Activated naive CD8-positive, alpha-beta T cell treated with anti-CD3 and anti-CD28 coated beads, Interleukin-2, amount 50 U/mL, for 24 hours (primary cell): Measurements from ENCODE around the gene HIVEP3.

Source experiments
- ATAC-seq: fragments of 150-1000 bp; cut with Tn5 transposase; one replicate; pipeline ENCODE4 v1.10.0; 2021
- DNase-seq: peaks from one replicate; pipeline ENCODE4 v3.0.0; 2021
- H3K27ac Mint-ChIP-seq: one replicate; pipeline ENCODE4 v1.8.0; 2021; ENCODE audit warnings: mild to moderate bottlenecking, mixed read lengths
- H3K27me3 Mint-ChIP-seq: one replicate; pipeline ENCODE4 v1.8.0; 2021; ENCODE audit warnings: mixed read lengths
- H3K36me3 Mint-ChIP-seq: one replicate; pipeline ENCODE4 v1.8.0; 2021; ENCODE audit warnings: low read depth, mixed read lengths
- H3K4me1 Mint-ChIP-seq: one replicate; pipeline ENCODE4 v1.8.0; 2021; ENCODE audit warnings: mixed read lengths
- H3K4me3 Mint-ChIP-seq: one replicate; pipeline ENCODE4 v1.8.0; 2021; ENCODE audit warnings: mild to moderate bottlenecking, moderate library complexity, mixed read lengths
- H3K9me3 Mint-ChIP-seq: one replicate; pipeline ENCODE4 v1.8.0; 2021; ENCODE audit warnings: mixed read lengths

The HIVEP3 gene

GRCh38 chr1:41658431-41659158, 260.1 kb downstream of the HIVEP3 start:
- Mint-ChIP-seq H3K27me3 (no peaks in the 10 kb centered on the region), H3K27ac (peak overlapping the region; percentile 85), H3K9me3 (no peaks in the 10 kb centered on the region), H3K36me3 (peaks cover 68% of the 10 kb centered on the region), H3K4me3 (peak overlapping the region; percentile 85), H3K4me1 (peaks cover 83% of the 10 kb centered on the region)
- ATAC-seq = no peak
- DNase-seq = no peak

GRCh38 chr1:41657679-41658295, 260.9 kb downstream of the HIVEP3 start:
- Mint-ChIP-seq H3K4me3 (peak overlapping the region; percentile 85), H3K36me3 (peaks cover 70% of the 10 kb centered on the region), H3K27me3 (no peaks in the 10 kb centered on the region), H3K4me1 (peaks cover 84% of the 10 kb centered on the region), H3K27ac (peak overlapping the region; percentile 85), H3K9me3 (no peaks in the 10 kb centered on the region)
- no peak for ATAC-seq
- no peak for DNase-seq

GRCh38 chr1:41656825-41657500, 261.8 kb downstream of the HIVEP3 start:
- H3K27ac Mint-ChIP-seq = peak overlapping the region; percentile 50
- no peaks in the 10 kb centered on the region for H3K27me3 Mint-ChIP-seq
- H3K4me1 Mint-ChIP-seq = peaks cover 92% of the 10 kb centered on the region
- ATAC-seq = no peak
- peak overlapping the region; percentile 58 for H3K4me3 Mint-ChIP-seq
- no peaks in the 10 kb centered on the region for H3K9me3 Mint-ChIP-seq
- no peak for DNase-seq
- H3K36me3 Mint-ChIP-seq = peaks cover 73% of the 10 kb centered on the region

- Mint-ChIP-seq H3K27me3 (no peaks in the 10 kb centered on the region), H3K9me3 (no peaks in the 10 kb centered on the region), H3K27ac (peak overlapping the region; percentile 75), H3K4me3 (peak overlapping the region; percentile 58), H3K4me1 (peaks cover 97% of the 10 kb centered on the region), H3K36me3 (peaks cover 68% of the 10 kb centered on the region)
- no peak for DNase-seq
- ATAC-seq = no peak
Measured at GRCh38 chr1:41656068-41656467, 262.7 kb downstream of the HIVEP3 start.

- no peak for ATAC-seq
Measured at GRCh38 chr1:41655632-41656031, 263.1 kb downstream of the HIVEP3 start.

GRCh38 chr1:41653574-41653973, 265.1 kb downstream of the HIVEP3 start:
- Mint-ChIP-seq H3K4me1 (peaks cover 96% of the 10 kb centered on the region), H3K27ac (peak overlapping the region; percentile 22), H3K9me3 (no peaks in the 10 kb centered on the region), H3K27me3 (no peaks in the 10 kb centered on the region), H3K36me3 (peaks cover 63% of the 10 kb centered on the region), H3K4me3 (no peak overlapping the region)
- no peak for DNase-seq
- peak; percentile 22 for ATAC-seq

More at GRCh38 chr1:41655632-41656031, 263.1 kb downstream of the HIVEP3 start:
- H3K27me3 Mint-ChIP-seq = no peaks in the 10 kb centered on the region
- no peak overlapping the region for H3K4me3 Mint-ChIP-seq
- no peaks in the 10 kb centered on the region for H3K9me3 Mint-ChIP-seq
- DNase-seq = no peak
- peaks cover 97% of the 10 kb centered on the region for H3K4me1 Mint-ChIP-seq
- peak overlapping the region; percentile 75 for H3K27ac Mint-ChIP-seq
- peaks cover 67% of the 10 kb centered on the region for H3K36me3 Mint-ChIP-seq

- no peaks in the 10 kb centered on the region for H3K27me3 Mint-ChIP-seq
- peaks cover 92% of the 10 kb centered on the region for H3K4me1 Mint-ChIP-seq
- no peak for DNase-seq
- ATAC-seq = no peak
- no peaks in the 10 kb centered on the region for H3K9me3 Mint-ChIP-seq
- H3K36me3 Mint-ChIP-seq = peaks cover 63% of the 10 kb centered on the region
- H3K27ac Mint-ChIP-seq = no peak overlapping the region
- no peak overlapping the region for H3K4me3 Mint-ChIP-seq
Measured at GRCh38 chr1:41652384-41653265, 266.1 kb downstream of the HIVEP3 start.

- no peak for DNase-seq
- H3K4me3 Mint-ChIP-seq = peak overlapping the region; percentile 28
- no peaks in the 10 kb centered on the region for H3K9me3 Mint-ChIP-seq
- peaks cover 53% of the 10 kb centered on the region for H3K36me3 Mint-ChIP-seq
- H3K27ac Mint-ChIP-seq = peak overlapping the region; percentile 80
- H3K27me3 Mint-ChIP-seq = no peaks in the 10 kb centered on the region
- peak; percentile 39 for ATAC-seq
- peaks cover 88% of the 10 kb centered on the region for H3K4me1 Mint-ChIP-seq
Measured at GRCh38 chr1:41650028-41650880, 268.5 kb downstream of the HIVEP3 start.

GRCh38 chr1:41649396-41650027, 269.2 kb downstream of the HIVEP3 start:
- Mint-ChIP-seq H3K9me3 (no peaks in the 10 kb centered on the region), H3K4me1 (peaks cover 81% of the 10 kb centered on the region), H3K36me3 (peaks cover 47% of the 10 kb centered on the region), H3K4me3 (no peak overlapping the region), H3K27me3 (no peaks in the 10 kb centered on the region), H3K27ac (peak overlapping the region; percentile 80)
- no peak for DNase-seq
- no peak for ATAC-seq

GRCh38 chr1:41648844-41649243, 269.9 kb downstream of the HIVEP3 start:
- Mint-ChIP-seq H3K4me1 (peaks cover 74% of the 10 kb centered on the region), H3K36me3 (peaks cover 45% of the 10 kb centered on the region), H3K27me3 (no peaks in the 10 kb centered on the region), H3K27ac (peak overlapping the region; percentile 54), H3K4me3 (no peak overlapping the region), H3K9me3 (no peaks in the 10 kb centered on the region)
- ATAC-seq = no peak
- no peak for DNase-seq

- Mint-ChIP-seq H3K27me3 (no peaks in the 10 kb centered on the region), H3K27ac (no peak overlapping the region), H3K9me3 (no peaks in the 10 kb centered on the region), H3K4me3 (no peak overlapping the region), H3K4me1 (peaks cover 68% of the 10 kb centered on the region), H3K36me3 (peaks cover 41% of the 10 kb centered on the region)
- no peak for ATAC-seq
- DNase-seq = no peak
Measured at GRCh38 chr1:41648230-41648629, 270.5 kb downstream of the HIVEP3 start.

GRCh38 chr1:41647221-41648135, 271.2 kb downstream of the HIVEP3 start:
- Mint-ChIP-seq H3K4me1 (peaks cover 61% of the 10 kb centered on the region), H3K9me3 (no peaks in the 10 kb centered on the region), H3K27me3 (no peaks in the 10 kb centered on the region), H3K36me3 (peaks cover 41% of the 10 kb centered on the region), H3K4me3 (no peak overlapping the region), H3K27ac (peak overlapping the region; percentile 71)
- no peak for DNase-seq
- ATAC-seq = no peak
